K562 (cell line): ENCODE measurements around the gene PTPN20.

ENCODE experiments used
- CBX5 ChIP-seq: IDR thresholded peaks from 2 replicates; pipeline ENCODE4 v1.6.1; 2014; ENCODE audit warnings: low read depth, borderline replicate concordance
- CTCF ChIP-seq, 3 experiments: IDR thresholded peaks in 2 of 3; conservative IDR thresholded peaks in 1 of 3; 2 replicates each; pipeline ENCODE4 v1.5.1; 2011 to 2012; ENCODE audit warnings: low read length in 3 of 3, mild to moderate bottlenecking in 3 of 3, control low read depth in 2 of 3, improper control_type of control experiment in 1 of 3, inconsistent platforms in 1 of 3, low read depth in 1 of 3, mixed read lengths in 1 of 3, moderate library complexity in 1 of 3; ENCODE audit not compliant: insufficient read depth in 2 of 3
- NUFIP1 ChIP-seq: fragments of 450-650 bp; IDR thresholded peaks from 2 replicates; pipeline ENCODE4 v1.6.1; 2018; ENCODE audit not compliant: partially characterized antibody
- PHB2 ChIP-seq: fragments of 450-650 bp; IDR thresholded peaks from 2 replicates; pipeline ENCODE4 v1.6.1; 2017; ENCODE audit warnings: low read depth
- PYGO2 ChIP-seq: fragments of 450-650 bp; IDR thresholded peaks from 2 replicates; pipeline ENCODE4 v1.6.1; 2016; ENCODE audit warnings: mild to moderate bottlenecking, missing genetic modification characterization, moderate library complexity, missing compliant biosample characterization
- SIN3B ChIP-seq: fragments of 450-650 bp; IDR thresholded peaks from 2 replicates; pipeline ENCODE4 v1.6.1; 2017; ENCODE audit warnings: low read depth, mild to moderate bottlenecking, moderate library complexity
- SMAD3 ChIP-seq: fragments of 450-650 bp; formaldehyde crosslinking; conservative IDR thresholded peaks from 2 replicates; pipeline ENCODE4 v1.4.0; 2020; ENCODE audit warnings: mild to moderate bottlenecking
- TRIM24 ChIP-seq, 2 experiments: fragments of 450-650 bp; IDR thresholded peaks; 2 replicates each; pipeline ENCODE4 v1.6.1; 2016
- ZBTB49 ChIP-seq: sonication (generic); formaldehyde crosslinking; IDR thresholded peaks from 2 replicates; pipeline ENCODE4 v1.8.0; 2022; ENCODE audit warnings: missing genetic modification reagents, mild to moderate bottlenecking, borderline replicate concordance
- ZNF133 ChIP-seq: fragments of 250-450 bp; sonication (Bioruptor Pico); IDR thresholded peaks from 2 replicates; pipeline ENCODE4 v1.4.0; 2020; ENCODE audit warnings: mild to moderate bottlenecking
- ZNF174 ChIP-seq: fragments of 250-450 bp; sonication (Bioruptor Pico); IDR thresholded peaks from 2 replicates; pipeline ENCODE4 v1.4.0; 2020; ENCODE audit warnings: mild to moderate bottlenecking
- TF ChIP-seq, protein P1 (sequence below): fragments of 450-650 bp; IDR thresholded peaks from 2 replicates; pipeline ENCODE4 v1.6.1; 2016; ENCODE audit warnings: missing biosample characterization, missing genetic modification characterization
- TF ChIP-seq, protein P2 (sequence below), 2 experiments: fragments of 150-350 bp in 1 of 2; IDR thresholded peaks; 2 replicates each; pipeline ENCODE4 v1.6.1; 2012 to 2016; ENCODE audit warnings: low read depth in 2 of 2, low read length in 2 of 2, mild to moderate bottlenecking in 1 of 2, moderate library complexity in 1 of 2

DNA sequence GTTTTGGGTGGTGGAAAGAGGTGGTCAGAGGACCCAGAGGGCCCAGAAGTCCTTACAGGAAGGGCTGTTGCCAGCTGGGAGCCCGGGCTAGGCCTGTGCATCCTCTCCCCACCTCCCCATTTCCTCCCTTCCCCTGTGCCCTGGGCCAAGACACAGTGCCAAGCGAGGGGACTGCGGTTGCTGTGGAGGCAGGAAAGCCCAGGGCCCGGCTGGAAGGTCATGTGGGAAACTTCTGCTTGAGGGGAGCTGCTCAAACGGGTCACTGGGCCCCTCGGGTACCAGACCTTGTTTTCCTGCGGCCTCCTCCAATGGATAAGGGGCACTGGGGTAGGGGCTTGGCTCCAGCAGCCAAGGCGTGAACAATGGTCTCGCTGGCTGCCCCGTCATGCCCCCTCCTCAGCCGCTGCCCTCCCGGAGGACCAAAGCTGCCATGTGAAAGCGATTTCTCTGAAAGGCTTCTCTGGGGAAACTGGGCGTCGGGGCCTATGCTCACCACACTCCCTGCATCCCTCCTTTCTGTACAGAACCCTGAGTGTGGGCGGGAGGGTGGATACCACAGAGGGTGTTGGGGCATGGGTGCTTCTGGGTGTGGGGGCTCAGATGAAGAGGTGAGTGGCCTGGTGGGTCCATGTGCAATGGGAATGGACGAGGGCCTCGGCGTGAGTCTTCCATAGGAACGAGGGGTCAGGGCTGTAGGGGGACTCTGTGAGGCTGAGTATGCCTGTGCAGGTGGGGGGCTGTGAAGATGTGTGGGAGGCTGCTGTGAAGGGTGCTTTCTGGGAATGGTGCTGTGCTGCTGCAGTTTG, 135.3 kb downstream of the PTPN20 start:
- TF ChIP-seq ZNF133 (CRISPR knock-in tag) (no peak), TRIM24 (IDR thresholded peaks at IDR 0.05) (no peak), PHB2 (no peak), PYGO2 (tag) (no peak), CTCF (IDR thresholded peaks at IDR 0.05 in 2 of 3, conservative IDR thresholded peaks at IDR 0.05 in 1 of 3; ENCODE audit: insufficient read depth in 2 of 3, low read depth in 1 of 3, low read length in 3 of 3) (no peak), CBX5 (no peak), SMAD3 (no peak), NUFIP1 (no peak), ZNF174 (CRISPR knock-in tag) (no peak), ZBTB49 (CRISPR knock-in tag) (no peak), SIN3B (no peak)
- TF ChIP-seq, protein P1, sequence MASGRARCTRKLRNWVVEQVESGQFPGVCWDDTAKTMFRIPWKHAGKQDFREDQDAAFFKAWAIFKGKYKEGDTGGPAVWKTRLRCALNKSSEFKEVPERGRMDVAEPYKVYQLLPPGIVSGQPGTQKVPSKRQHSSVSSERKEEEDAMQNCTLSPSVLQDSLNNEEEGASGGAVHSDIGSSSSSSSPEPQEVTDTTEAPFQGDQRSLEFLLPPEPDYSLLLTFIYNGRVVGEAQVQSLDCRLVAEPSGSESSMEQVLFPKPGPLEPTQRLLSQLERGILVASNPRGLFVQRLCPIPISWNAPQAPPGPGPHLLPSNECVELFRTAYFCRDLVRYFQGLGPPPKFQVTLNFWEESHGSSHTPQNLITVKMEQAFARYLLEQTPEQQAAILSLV (tag), result no peak
- TF ChIP-seq, protein P2, sequence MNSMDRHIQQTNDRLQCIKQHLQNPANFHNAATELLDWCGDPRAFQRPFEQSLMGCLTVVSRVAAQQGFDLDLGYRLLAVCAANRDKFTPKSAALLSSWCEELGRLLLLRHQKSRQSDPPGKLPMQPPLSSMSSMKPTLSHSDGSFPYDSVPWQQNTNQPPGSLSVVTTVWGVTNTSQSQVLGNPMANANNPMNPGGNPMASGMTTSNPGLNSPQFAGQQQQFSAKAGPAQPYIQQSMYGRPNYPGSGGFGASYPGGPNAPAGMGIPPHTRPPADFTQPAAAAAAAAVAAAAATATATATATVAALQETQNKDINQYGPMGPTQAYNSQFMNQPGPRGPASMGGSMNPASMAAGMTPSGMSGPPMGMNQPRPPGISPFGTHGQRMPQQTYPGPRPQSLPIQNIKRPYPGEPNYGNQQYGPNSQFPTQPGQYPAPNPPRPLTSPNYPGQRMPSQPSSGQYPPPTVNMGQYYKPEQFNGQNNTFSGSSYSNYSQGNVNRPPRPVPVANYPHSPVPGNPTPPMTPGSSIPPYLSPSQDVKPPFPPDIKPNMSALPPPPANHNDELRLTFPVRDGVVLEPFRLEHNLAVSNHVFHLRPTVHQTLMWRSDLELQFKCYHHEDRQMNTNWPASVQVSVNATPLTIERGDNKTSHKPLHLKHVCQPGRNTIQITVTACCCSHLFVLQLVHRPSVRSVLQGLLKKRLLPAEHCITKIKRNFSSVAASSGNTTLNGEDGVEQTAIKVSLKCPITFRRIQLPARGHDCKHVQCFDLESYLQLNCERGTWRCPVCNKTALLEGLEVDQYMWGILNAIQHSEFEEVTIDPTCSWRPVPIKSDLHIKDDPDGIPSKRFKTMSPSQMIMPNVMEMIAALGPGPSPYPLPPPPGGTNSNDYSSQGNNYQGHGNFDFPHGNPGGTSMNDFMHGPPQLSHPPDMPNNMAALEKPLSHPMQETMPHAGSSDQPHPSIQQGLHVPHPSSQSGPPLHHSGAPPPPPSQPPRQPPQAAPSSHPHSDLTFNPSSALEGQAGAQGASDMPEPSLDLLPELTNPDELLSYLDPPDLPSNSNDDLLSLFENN (IDR thresholded peaks at IDR 0.05; ENCODE audit: low read depth in 2 of 2, low read length in 2 of 2), result no peak
